HG03097 (cell line): ENCODE results near the gene DUSP28.
"Not testable (repeated sequence)": the region's sequence is repeated elsewhere in the genome, so short reads cannot be mapped to it uniquely, and the experiment has no call there.

Experiments
- ATAC-seq: cut with Tn5 transposase; IDR thresholded peaks from one replicate; pipeline ENCODE4 v1.9.1; 2021; ENCODE audit not compliant: unreplicated experiment, low FRiP score

Gene DUSP28

GRCh38 chr2:240526521-240526920, 33.6 kb upstream of the DUSP28 start:
- ATAC-seq = no peak

- ATAC-seq = no peak
Observed at GRCh38 chr2:240527153-240527750, 32.9 kb upstream of the DUSP28 start.

DNA sequence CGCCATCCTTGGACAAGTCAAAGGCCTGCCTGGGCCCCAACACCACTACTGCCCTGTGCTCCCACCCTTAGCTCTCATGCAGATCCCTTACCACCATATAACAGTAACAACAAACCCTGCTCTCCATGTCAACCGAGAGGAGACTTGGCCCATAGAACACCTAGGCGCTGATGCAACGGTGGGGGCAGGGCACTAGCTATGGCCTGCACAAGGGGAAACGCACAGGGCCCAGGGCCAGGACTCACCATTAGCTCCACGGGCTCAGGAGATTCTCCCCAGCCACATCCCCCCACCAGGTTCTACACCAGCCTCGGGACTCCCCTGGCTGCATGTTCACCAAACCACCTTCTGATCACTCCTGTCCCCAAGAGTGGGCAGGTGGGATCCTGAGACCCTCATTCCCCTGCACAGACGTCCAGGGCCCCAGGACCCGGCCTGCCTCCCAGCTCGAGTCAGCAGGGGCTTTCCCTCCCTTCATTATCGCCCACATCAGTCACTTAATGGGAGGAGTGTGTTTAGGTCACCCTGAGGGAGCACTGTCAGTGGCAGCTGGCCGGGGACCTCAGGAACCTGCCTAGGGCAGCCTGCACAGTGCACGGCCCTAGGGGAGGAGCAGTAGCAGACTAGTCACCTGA, 31.6 kb upstream of the DUSP28 start:
- ATAC-seq = no peak

- ATAC-seq = no peak
Observed at GRCh38 chr2:240529344-240529999, 30.7 kb upstream of the DUSP28 start.

- ATAC-seq = no peak
Observed at GRCh38 chr2:240530181-240530580, 30.0 kb upstream of the DUSP28 start.

DNA sequence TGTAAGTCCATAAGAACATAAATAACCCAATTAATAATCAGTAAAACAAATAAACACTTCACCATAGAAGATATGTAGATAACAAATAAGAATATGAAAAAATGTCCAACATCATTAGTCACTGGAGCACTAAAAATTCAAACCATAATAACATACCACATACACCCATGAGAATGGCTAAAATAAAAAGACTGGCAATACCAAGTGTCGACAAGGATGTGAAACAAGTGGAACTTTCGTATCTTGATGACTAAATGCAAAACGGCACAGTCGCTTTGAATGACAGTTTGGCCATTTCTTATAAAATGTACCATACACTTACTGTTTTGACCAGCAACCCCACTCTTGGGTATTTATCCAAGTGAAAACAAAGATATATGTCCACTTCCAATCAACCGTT, 29.1 kb upstream of the DUSP28 start:
- no peak for ATAC-seq

GRCh38 chr2:240532031-240532775, 28.0 kb upstream of the DUSP28 start:
- no peak for ATAC-seq

GRCh38 chr2:240538031-240538780, 22.0 kb upstream of the DUSP28 start:
- ATAC-seq = no peak

- ATAC-seq = not testable (repeated sequence)
Observed at GRCh38 chr2:240539101-240539500, 21.1 kb upstream of the DUSP28 start.

DNA sequence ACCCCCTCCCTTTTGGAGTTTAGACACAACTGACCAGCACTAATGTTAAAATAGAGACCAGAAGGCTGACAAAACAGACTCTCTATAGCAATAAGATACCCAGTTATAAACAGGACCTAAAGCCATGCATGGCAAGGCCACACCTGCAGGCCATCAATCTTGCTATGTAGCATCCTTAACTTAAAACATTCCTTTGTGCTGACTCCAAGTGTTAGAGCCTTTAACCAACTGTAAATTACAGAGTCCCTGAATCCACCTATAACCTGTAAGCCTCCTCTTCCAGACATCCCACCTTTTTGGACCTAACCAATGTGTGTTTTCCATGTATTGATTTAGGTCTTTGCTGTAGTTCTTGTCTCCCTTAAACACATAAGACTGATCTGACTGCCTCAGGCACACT, 20.3 kb upstream of the DUSP28 start:
- no peak for ATAC-seq

GRCh38 chr2:240551288-240551687, 8.9 kb upstream of the DUSP28 start:
- no peak for ATAC-seq

DNA sequence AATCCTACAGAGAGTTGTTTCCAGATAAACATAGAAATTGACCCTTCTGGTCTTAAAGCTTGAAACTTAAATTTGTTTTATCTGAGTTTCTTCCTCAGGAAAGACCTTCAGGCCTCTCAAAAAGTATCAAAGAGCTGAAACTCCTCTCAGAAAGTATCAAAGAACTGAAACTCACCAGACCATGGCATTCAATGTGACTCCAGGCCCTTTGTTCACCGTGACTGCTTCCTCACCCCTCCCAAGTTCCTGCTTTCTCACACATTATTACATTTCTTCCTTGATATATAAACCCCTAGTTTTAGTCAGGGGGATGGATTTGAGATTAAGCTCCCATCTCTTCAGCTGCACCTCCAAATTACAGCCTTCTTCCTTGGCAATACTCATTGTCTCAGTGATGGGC, 8.3 kb upstream of the DUSP28 start:
- no peak for ATAC-seq

- no peak for ATAC-seq
Observed at GRCh38 chr2:240553956-240554480, 6.1 kb upstream of the DUSP28 start.

DNA sequence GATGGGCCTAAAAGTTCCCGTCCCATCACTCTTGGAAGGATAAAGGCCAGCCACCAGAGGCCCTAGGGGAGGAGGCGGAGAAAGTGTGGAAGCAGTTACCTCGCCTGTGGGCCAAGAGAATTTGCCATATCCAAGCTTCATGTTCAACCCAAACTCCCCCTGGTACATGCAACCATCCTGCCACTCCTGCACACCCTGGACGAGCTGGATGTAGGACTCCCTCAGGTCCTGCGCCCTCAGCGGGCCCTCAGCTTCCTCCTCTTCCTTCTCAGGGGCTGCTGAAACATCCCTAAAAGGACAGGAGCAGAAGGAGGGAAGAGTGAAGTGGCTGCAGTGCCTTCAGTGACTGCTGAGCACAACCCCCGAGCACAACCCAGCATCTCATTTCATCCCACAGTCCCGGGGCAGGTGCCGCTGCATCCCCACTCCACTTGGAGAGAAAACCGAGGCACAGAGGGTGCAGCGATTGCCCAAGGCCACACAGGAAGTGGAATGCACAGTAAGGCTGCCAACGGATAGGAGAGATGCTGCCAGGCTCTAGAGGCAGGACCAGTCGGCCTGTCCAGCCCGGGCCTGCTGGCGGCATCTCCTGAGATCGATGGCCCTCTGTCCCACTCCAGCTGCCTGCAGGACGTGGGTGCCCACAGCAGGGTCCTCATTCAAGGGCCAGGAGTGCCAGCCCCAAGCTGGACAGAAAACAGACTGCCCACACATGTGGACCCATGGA, 5.2 kb upstream of the DUSP28 start:
- no peak for ATAC-seq

GRCh38 chr2:240555541-240556250, 4.5 kb upstream of the DUSP28 start:
- ATAC-seq = no peak

DNA sequence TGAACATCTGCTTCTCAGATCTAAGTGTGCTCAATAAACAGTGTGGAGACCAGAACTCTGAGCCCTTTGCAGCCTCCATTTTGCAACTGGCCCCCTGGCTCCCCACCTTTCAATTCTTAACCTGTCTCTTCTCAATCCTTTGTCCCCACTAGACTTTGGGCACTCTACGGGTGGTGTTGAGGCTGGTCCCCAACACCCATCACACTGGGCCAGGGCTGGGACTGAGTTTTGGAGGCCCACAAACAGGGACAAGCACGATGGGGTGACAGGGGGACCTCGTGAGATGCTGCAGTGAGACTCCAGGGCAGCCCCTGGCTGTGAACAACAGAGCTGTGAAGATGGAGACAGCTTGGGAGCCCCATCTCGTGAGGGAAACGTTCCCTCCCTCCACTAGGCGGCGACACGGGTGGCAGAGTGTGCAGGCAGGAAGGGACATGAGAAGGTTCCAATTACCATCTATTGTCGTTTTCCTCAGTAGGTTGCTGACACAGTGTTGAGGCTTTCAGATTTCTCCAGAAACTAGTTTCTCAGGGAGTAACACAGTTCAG, 3.5 kb upstream of the DUSP28 start:
- ATAC-seq = no peak

GRCh38 chr2:240557101-240557751, 2.9 kb upstream of the DUSP28 start:
- ATAC-seq = no peak

DNA sequence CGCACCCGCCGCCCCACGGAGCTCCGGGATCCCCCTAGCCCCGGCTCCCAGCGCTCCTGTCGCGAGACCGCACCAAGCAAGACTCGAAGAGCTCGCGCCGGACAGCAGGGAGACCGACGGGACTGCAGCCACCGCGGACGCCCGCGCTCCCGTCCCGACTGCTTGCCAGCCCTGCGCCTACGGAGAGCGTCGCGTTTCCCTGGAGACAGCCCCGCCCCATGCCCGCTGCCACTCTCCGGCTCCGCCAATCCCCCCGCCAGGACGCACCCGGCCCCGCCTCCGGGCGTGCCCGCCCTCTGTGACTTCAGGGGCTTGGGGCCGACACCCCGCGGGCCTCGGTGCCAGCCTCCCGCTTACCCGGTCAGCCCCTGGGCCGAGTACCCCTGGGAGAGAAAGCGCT, 2.3 kb upstream of the DUSP28 start, which contains the start of gene ANKMY1:
ANKMY1 (minus strand) TSS at position 181 of the 400 bp plus-strand sequence. CDS start 653 bp downstream, outside the sequence.
- ATAC-seq = no peak
